ENCODE results near the gene UACA. TPM values are rescaled to one million over a fixed set of nuclear protein-coding genes. Genes with fewer than 3 reads are reported as not detected.
"Not testable (repeated sequence)": the region's sequence is repeated elsewhere in the genome, so short reads cannot be mapped to it uniquely, and the experiment has no call there.

UACA gene
- total RNA-seq, 2 donors from 2014 or later: 16.3 to 35.2 TPM

DNA sequence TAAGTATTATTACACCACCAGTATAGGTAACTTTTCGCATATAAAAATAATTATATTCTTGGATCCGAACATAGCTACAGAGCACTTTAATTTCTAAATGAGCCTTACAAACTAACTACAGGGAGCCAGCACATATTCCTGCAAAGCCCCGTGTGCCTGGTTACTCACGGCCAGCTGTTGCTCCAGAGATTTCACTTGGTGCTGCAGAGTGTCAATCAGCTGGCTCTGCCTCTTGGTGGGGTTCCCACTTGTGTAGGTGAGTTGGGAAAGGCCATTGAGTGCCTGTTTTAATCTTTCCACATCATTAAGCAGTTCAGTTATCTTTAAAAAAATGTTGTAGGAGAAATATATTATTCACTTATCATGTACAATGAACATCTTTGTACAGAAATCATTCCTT lies 98.9 kb downstream of the UACA start:
- Histone ChIP-seq H3K4me1 (replicated peaks) (no peaks in the 10 kb centered on the region), H3K27me3 (replicated peaks; ENCODE audit: insufficient read depth) (no peaks in the 10 kb centered on the region), H3K4me3 (no peak overlapping the region), H3K27ac (no peak overlapping the region), H3K9me3 (no peaks in the 10 kb centered on the region), H3K36me3 (no peaks in the 10 kb centered on the region)
- intact Hi-C loops (cut with DNase I): no loop called here
- TF ChIP-seq POLR2AphosphoS5 (IDR thresholded peaks at IDR 0.05): no peak
- TF ChIP-seq POLR2A (IDR thresholded peaks at IDR 0.05): no peak
- TF ChIP-seq, protein P1, sequence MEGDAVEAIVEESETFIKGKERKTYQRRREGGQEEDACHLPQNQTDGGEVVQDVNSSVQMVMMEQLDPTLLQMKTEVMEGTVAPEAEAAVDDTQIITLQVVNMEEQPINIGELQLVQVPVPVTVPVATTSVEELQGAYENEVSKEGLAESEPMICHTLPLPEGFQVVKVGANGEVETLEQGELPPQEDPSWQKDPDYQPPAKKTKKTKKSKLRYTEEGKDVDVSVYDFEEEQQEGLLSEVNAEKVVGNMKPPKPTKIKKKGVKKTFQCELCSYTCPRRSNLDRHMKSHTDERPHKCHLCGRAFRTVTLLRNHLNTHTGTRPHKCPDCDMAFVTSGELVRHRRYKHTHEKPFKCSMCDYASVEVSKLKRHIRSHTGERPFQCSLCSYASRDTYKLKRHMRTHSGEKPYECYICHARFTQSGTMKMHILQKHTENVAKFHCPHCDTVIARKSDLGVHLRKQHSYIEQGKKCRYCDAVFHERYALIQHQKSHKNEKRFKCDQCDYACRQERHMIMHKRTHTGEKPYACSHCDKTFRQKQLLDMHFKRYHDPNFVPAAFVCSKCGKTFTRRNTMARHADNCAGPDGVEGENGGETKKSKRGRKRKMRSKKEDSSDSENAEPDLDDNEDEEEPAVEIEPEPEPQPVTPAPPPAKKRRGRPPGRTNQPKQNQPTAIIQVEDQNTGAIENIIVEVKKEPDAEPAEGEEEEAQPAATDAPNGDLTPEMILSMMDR (IDR thresholded peaks at IDR 0.05): no peak
- DNase-seq (ENCODE audit: low spot score): no peak
- WGBS: 56% methylated on average over 4 of the region's 4 CpGs

DNA sequence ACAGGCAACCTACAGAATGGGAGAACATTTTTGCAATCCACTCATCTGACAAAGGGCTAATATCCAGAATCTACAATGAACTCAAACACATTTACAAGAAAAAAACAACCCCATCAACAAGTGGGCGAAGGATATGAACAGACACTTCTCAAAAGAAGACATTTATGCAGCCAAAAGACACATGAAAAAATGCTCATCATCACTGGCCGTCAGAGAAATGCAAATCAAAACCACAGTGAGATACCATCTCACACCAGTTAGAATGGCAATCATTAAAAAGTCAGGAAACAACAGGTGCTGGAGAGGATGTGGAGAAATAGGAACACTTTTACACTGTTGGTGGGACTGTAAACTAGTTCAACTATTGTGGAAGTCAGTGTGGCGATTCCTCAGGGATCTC lies 100.3 kb downstream of the UACA start:
- H3K27me3 ChIP-seq (replicated peaks; ENCODE audit: insufficient read depth); H3K4me3 ChIP-seq; H3K4me1 ChIP-seq (replicated peaks); H3K9me3 ChIP-seq; DNase-seq (ENCODE audit: low spot score); H3K27ac ChIP-seq; intact Hi-C loops (cut with DNase I); H3K36me3 ChIP-seq: not testable (repeated sequence)
- WGBS: 92% methylated on average over 3 of the region's 3 CpGs

DNA sequence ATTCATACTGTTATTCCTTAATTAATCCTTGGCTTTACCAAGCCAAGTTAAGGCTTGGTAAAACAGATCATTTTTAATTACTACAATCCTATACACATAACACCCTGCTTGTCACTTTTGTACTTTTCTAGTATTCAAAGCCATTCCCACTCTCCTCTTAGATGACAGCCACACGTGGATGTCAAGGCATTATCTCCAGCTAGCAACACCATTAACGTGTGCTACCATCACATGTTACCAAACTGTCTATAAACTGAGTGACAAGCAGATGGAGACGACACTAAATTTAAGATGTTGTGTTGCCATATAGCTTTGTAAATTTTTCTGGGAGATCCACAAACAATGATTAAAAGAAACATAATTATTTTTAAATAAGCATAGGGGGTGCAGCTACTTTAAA lies 103.7 kb downstream of the UACA start:
- Histone ChIP-seq H3K9me3 (no peaks in the 10 kb centered on the region), H3K36me3 (no peaks in the 10 kb centered on the region), H3K4me1 (replicated peaks) (no peaks in the 10 kb centered on the region), H3K4me3 (no peak overlapping the region), H3K27me3 (replicated peaks; ENCODE audit: insufficient read depth) (no peaks in the 10 kb centered on the region), H3K27ac (no peak overlapping the region)
- no peak for DNase-seq (ENCODE audit: low spot score)
- 80% methylated on average over 3 of the region's 3 CpGs for WGBS
- intact Hi-C loops (cut with DNase I): no loop called here
- TF ChIP-seq POLR2AphosphoS5 (IDR thresholded peaks at IDR 0.05): no peak
- TF ChIP-seq POLR2A (IDR thresholded peaks at IDR 0.05): no peak
- TF ChIP-seq, protein P1 (IDR thresholded peaks at IDR 0.05): no peak

DNA sequence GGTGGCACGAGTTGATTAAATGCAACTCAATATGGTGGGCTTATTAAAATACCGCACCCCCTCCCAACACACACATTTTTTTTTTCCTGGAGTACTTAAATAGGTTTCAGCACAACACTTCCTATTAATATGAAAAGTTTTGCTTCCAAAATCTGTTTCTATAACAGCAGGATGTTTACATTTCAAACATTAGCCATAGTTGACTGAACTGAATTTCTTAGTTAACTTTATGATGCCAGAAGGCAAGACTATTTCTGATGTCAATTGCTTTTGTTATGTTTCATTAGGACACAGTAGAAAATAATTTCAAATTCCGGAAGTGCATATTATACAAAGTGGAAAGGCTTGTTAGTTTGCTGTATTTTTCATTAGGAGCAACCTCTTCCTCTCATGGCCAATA lies 104.7 kb downstream of the UACA start:
- Histone ChIP-seq H3K4me3 (no peak overlapping the region), H3K4me1 (replicated peaks) (no peaks in the 10 kb centered on the region), H3K36me3 (no peaks in the 10 kb centered on the region), H3K27me3 (replicated peaks; ENCODE audit: insufficient read depth) (no peaks in the 10 kb centered on the region), H3K27ac (no peak overlapping the region), H3K9me3 (no peaks in the 10 kb centered on the region)
- DNase-seq (ENCODE audit: low spot score): no peak
- TF ChIP-seq POLR2AphosphoS5 (IDR thresholded peaks at IDR 0.05) (no peak), POLR2A (IDR thresholded peaks at IDR 0.05) (no peak)
- TF ChIP-seq, protein P1 (IDR thresholded peaks at IDR 0.05): no peak
- intact Hi-C loops (cut with DNase I): no loop called here
- 89% methylated on average over 3 of the region's 3 CpGs for WGBS

DNA sequence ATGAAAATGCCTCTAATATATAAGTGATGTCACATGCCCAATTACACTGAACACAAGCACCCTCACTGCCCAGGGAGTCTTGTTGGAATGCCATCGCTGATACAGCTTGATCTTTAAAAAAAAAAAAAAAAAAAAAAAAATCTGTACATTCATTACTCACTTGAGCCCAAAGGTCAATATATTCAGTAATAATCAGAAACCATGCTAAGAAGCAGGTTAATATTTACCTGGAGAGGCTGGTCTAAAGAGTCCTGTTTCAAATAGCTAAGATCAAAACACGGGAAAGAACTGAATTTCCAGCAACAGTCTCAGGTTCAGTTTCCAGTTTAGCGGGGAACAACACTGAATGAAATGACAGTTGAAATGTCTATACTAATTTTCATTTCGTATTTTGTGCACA lies 109.9 kb downstream of the UACA start:
- TF ChIP-seq, protein P1 (IDR thresholded peaks at IDR 0.05): no peak
- TF ChIP-seq POLR2AphosphoS5 (IDR thresholded peaks at IDR 0.05): no peak
- TF ChIP-seq POLR2A (IDR thresholded peaks at IDR 0.05): no peak
- Histone ChIP-seq H3K4me1 (replicated peaks) (no peaks in the 10 kb centered on the region), H3K27ac (no peak overlapping the region), H3K9me3 (no peaks in the 10 kb centered on the region), H3K36me3 (no peaks in the 10 kb centered on the region), H3K27me3 (replicated peaks; ENCODE audit: insufficient read depth) (no peaks in the 10 kb centered on the region), H3K4me3 (no peak overlapping the region)
- 87% methylated on average over 4 of the region's 4 CpGs for WGBS
- intact Hi-C loops (cut with DNase I): no loop called here
- DNase-seq (ENCODE audit: low spot score): no peak
